ENCODE results near the gene FOXP1.

Gene FOXP1

DNA sequence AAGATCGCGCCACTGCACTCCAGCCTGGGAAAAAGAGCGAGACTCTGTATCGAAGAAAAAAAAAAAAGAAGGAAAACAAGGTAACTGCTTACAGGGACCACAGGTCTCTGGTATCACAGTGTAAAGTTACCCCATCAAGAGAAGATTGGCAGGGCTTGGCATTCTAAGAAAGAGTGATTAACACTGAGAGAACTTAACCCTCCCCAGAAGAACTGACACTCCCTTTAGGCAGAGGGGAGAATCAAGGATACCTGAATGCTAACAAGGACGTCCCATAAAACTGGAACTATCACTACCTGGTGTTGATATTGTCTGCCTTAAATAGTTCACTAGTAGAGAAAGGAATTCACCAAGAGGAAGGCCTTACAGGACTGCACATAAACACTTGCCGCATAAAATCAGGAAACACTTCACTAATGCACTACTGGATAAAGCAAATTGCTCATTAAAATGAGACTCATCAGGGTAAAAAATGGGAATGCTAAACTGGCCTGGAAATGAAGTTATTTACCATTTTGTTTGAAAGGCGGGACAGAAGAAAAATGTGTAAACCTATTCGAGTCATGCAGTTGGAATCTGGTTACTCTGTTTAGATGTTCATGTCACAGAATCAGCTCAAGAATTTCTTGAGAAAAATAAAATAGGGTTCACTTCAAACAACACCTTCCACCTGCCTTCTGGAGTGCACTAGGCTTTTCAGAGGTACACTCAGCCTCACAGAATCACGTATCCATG is 121.6 kb downstream of the FOXP1 start:
- Histone ChIP-seq H3K27ac (ENCODE audit: low read depth, low read length) (no peak overlapping the region), H3K36me3 (ENCODE audit: control insufficient read depth in 1 of 2, insufficient read depth in 2 of 2, low read length in 2 of 2) (peaks cover 0 to under 1% of the 10 kb centered on the region in 2 donors), H3K27me3 (ENCODE audit: control insufficient read depth in 1 of 2, insufficient read depth in 2 of 2, low read length in 2 of 2) (no peaks in the 10 kb centered on the region), H3K4me3 (ENCODE audit: low read depth in 1 of 2, low read length in 2 of 2) (no peak overlapping the region), H3K9me3 (ENCODE audit: control insufficient read depth in 1 of 2, low read length in 2 of 2) (no peaks in the 10 kb centered on the region), H3K9ac (ENCODE audit: low read depth in 1 of 2, low read length in 2 of 2) (no peak overlapping the region), H3K4me1 (ENCODE audit: control insufficient read depth in 1 of 2, insufficient read depth in 2 of 2, low read length in 2 of 2) (peaks cover 4% of the 10 kb centered on the region in 2 donors)

DNA sequence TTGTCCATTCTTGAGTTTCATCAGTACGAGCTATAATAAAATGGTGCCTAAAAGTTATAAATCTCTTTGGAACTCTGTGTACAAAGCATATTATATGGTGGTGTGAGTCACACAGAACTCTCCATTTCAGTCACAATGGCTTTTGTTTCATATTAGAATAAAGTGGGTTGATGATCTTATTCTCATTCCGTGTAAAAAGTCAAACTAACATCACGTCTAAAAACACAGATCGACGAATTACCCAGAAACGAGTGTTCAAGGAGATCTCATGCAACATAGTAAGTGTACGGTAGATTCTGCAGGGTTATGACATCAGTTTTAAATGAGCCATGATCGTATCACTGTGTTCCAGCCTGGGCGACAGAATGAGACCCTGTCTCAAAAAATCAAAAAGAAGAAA is 122.4 kb downstream of the FOXP1 start:
- Histone ChIP-seq H3K36me3 (ENCODE audit: control insufficient read depth in 1 of 2, insufficient read depth in 2 of 2, low read length in 2 of 2) (no peaks in the 10 kb centered on the region), H3K27me3 (ENCODE audit: control insufficient read depth in 1 of 2, insufficient read depth in 2 of 2, low read length in 2 of 2) (no peaks in the 10 kb centered on the region), H3K27ac (ENCODE audit: low read depth, low read length) (no peak overlapping the region), H3K4me3 (ENCODE audit: low read depth in 1 of 2, low read length in 2 of 2) (no peak overlapping the region), H3K4me1 (ENCODE audit: control insufficient read depth in 1 of 2, insufficient read depth in 2 of 2, low read length in 2 of 2) (peaks cover 10% of the 10 kb centered on the region in 2 donors), H3K9me3 (ENCODE audit: control insufficient read depth in 1 of 2, low read length in 2 of 2) (no peaks in the 10 kb centered on the region), H3K9ac (ENCODE audit: low read depth in 1 of 2, low read length in 2 of 2) (no peak overlapping the region)

GRCh38 chr3:71458895-71459294 is 124.6 kb downstream of the FOXP1 start:
- no peak overlapping the region for H3K4me3 ChIP-seq (ENCODE audit: low read depth in 1 of 2, low read length in 2 of 2)
- H3K27ac ChIP-seq (ENCODE audit: low read depth, low read length) = no peak overlapping the region
- no peaks in the 10 kb centered on the region for H3K9me3 ChIP-seq (ENCODE audit: control insufficient read depth in 1 of 2, low read length in 2 of 2)
- H3K4me1 ChIP-seq (ENCODE audit: control insufficient read depth in 1 of 2, insufficient read depth in 2 of 2, low read length in 2 of 2) = peaks cover 14 to 21% of the 10 kb centered on the region in 2 donors
- no peak overlapping the region for H3K9ac ChIP-seq (ENCODE audit: low read depth in 1 of 2, low read length in 2 of 2)
- no peaks in the 10 kb centered on the region for H3K27me3 ChIP-seq (ENCODE audit: control insufficient read depth in 1 of 2, insufficient read depth in 2 of 2, low read length in 2 of 2)
- no peaks in the 10 kb centered on the region for H3K36me3 ChIP-seq (ENCODE audit: control insufficient read depth in 1 of 2, insufficient read depth in 2 of 2, low read length in 2 of 2)

DNA sequence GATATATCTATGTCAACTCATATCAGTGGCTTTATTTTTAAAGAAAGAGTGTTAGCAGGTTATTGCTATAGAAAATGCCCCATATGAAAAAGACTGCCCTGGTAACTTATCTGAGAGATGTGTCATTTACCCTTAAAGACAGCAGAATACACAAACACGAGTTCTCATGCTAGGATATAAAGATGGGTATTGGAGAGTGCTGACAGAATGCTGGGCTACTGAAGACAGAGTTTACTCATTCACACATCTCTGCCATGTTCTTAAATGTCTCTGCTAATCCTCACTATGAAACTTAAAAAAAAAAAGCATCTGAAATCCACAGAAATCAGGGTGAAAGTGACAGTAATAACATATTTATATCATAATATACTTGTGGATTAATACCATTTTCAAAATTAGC is 126.7 kb downstream of the FOXP1 start:
- H3K27me3 ChIP-seq (ENCODE audit: control insufficient read depth in 1 of 2, insufficient read depth in 2 of 2, low read length in 2 of 2) = no peaks in the 10 kb centered on the region
- H3K27ac ChIP-seq (ENCODE audit: low read depth, low read length) = no peak overlapping the region
- no peaks in the 10 kb centered on the region for H3K9me3 ChIP-seq (ENCODE audit: control insufficient read depth in 1 of 2, low read length in 2 of 2)
- H3K9ac ChIP-seq (ENCODE audit: low read depth in 1 of 2, low read length in 2 of 2) = no peak overlapping the region
- no peak overlapping the region for H3K4me3 ChIP-seq (ENCODE audit: low read depth in 1 of 2, low read length in 2 of 2)
- H3K4me1 ChIP-seq (ENCODE audit: control insufficient read depth in 1 of 2, insufficient read depth in 2 of 2, low read length in 2 of 2) = peaks cover 12 to 22% of the 10 kb centered on the region in 2 donors
- H3K36me3 ChIP-seq (ENCODE audit: control insufficient read depth in 1 of 2, insufficient read depth in 2 of 2, low read length in 2 of 2) = no peaks in the 10 kb centered on the region

DNA sequence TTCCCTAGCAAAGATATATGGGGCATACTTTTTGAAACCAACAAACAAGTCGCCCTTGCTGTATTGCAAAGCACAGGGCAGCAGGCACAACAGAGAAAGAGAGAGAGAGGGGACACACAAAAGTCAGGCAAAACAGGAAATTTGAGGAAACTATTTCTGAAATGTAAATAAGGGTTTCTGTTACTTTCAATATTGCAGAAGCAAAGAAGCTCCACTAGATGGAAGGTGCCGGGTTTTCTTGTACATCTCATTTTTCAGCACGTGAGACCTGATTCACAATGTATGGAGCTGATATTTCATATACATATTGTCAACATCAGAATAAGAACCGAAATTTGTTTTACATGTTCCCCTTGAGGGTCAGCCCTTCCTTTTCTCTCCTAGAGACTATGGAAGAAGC is 127.4 kb downstream of the FOXP1 start:
- Histone ChIP-seq H3K36me3 (ENCODE audit: control insufficient read depth in 1 of 2, insufficient read depth in 2 of 2, low read length in 2 of 2) (no peaks in the 10 kb centered on the region), H3K27ac (ENCODE audit: low read depth, low read length) (no peak overlapping the region), H3K4me3 (ENCODE audit: low read depth in 1 of 2, low read length in 2 of 2) (peak overlapping the region; percentile 32 to 56), H3K27me3 (ENCODE audit: control insufficient read depth in 1 of 2, insufficient read depth in 2 of 2, low read length in 2 of 2) (no peaks in the 10 kb centered on the region), H3K9ac (ENCODE audit: low read depth in 1 of 2, low read length in 2 of 2) (peak overlapping the region in 1 of 2 donors; percentile 6), H3K4me1 (ENCODE audit: control insufficient read depth in 1 of 2, insufficient read depth in 2 of 2, low read length in 2 of 2) (peaks cover 19 to 26% of the 10 kb centered on the region in 2 donors), H3K9me3 (ENCODE audit: control insufficient read depth in 1 of 2, low read length in 2 of 2) (no peaks in the 10 kb centered on the region)

GRCh38 chr3:71454512-71455403 is 128.8 kb downstream of the FOXP1 start:
- Histone ChIP-seq H3K27me3 (ENCODE audit: control insufficient read depth in 1 of 2, insufficient read depth in 2 of 2, low read length in 2 of 2) (no peaks in the 10 kb centered on the region), H3K4me3 (ENCODE audit: low read depth in 1 of 2, low read length in 2 of 2) (no peak overlapping the region), H3K27ac (ENCODE audit: low read depth, low read length) (no peak overlapping the region), H3K9ac (ENCODE audit: low read depth in 1 of 2, low read length in 2 of 2) (no peak overlapping the region), H3K9me3 (ENCODE audit: control insufficient read depth in 1 of 2, low read length in 2 of 2) (no peaks in the 10 kb centered on the region), H3K4me1 (ENCODE audit: control insufficient read depth in 1 of 2, insufficient read depth in 2 of 2, low read length in 2 of 2) (peaks cover 25 to 31% of the 10 kb centered on the region in 2 donors), H3K36me3 (ENCODE audit: control insufficient read depth in 1 of 2, insufficient read depth in 2 of 2, low read length in 2 of 2) (no peaks in the 10 kb centered on the region)

GRCh38 chr3:71453822-71454511 is 129.6 kb downstream of the FOXP1 start:
- no peak overlapping the region for H3K9ac ChIP-seq (ENCODE audit: low read depth in 1 of 2, low read length in 2 of 2)
- no peaks in the 10 kb centered on the region for H3K9me3 ChIP-seq (ENCODE audit: control insufficient read depth in 1 of 2, low read length in 2 of 2)
- no peaks in the 10 kb centered on the region for H3K36me3 ChIP-seq (ENCODE audit: control insufficient read depth in 1 of 2, insufficient read depth in 2 of 2, low read length in 2 of 2)
- no peaks in the 10 kb centered on the region for H3K27me3 ChIP-seq (ENCODE audit: control insufficient read depth in 1 of 2, insufficient read depth in 2 of 2, low read length in 2 of 2)
- peaks cover 32 to 38% of the 10 kb centered on the region in 2 donors for H3K4me1 ChIP-seq (ENCODE audit: control insufficient read depth in 1 of 2, insufficient read depth in 2 of 2, low read length in 2 of 2)
- no peak overlapping the region for H3K4me3 ChIP-seq (ENCODE audit: low read depth in 1 of 2, low read length in 2 of 2)
- H3K27ac ChIP-seq (ENCODE audit: low read depth, low read length) = no peak overlapping the region

DNA sequence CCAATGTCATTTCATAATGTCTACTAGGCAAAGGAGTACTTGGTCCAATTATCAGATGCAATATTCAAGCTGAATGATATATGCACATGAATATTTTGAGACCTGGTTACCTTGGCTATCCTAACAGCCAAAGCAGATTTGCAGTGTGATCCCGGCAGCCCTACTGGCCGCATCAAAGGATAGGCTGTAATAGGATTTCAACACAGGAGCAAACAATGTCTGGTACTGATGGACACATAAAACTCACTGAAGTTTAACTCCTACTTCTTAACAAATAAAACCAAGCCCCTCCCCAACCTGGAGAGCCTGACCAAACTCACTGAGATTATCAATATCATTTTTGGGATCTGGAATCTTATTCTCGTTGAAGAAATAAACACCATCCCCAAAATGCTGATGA is 130.2 kb downstream of the FOXP1 start:
- no peak overlapping the region for H3K27ac ChIP-seq (ENCODE audit: low read depth, low read length)
- H3K4me1 ChIP-seq (ENCODE audit: control insufficient read depth in 1 of 2, insufficient read depth in 2 of 2, low read length in 2 of 2) = peaks cover 38 to 44% of the 10 kb centered on the region in 2 donors
- H3K4me3 ChIP-seq (ENCODE audit: low read depth in 1 of 2, low read length in 2 of 2) = no peak overlapping the region
- H3K9me3 ChIP-seq (ENCODE audit: control insufficient read depth in 1 of 2, low read length in 2 of 2) = no peaks in the 10 kb centered on the region
- no peaks in the 10 kb centered on the region for H3K36me3 ChIP-seq (ENCODE audit: control insufficient read depth in 1 of 2, insufficient read depth in 2 of 2, low read length in 2 of 2)
- H3K27me3 ChIP-seq (ENCODE audit: control insufficient read depth in 1 of 2, insufficient read depth in 2 of 2, low read length in 2 of 2) = no peaks in the 10 kb centered on the region
- no peak overlapping the region for H3K9ac ChIP-seq (ENCODE audit: low read depth in 1 of 2, low read length in 2 of 2)

DNA sequence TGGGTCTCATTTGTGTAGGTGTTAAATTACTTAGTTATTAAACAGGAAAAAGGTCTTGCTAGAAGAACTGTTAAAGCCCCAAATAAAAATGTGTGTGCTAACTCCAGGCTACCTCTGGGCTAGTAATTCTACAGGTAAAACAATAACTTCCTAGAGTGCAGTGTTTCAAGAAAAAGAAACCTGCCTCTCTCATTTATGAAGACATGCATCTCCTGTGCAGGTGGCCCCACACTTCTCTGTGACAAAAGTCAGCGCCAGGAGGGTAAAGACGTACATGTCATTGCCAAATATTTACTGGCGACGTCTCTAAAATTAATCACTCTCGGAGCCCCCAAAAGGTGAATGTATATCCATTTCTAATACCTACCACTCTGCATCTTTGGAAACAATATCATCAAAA is 131.7 kb downstream of the FOXP1 start:
- no peak overlapping the region for H3K9ac ChIP-seq (ENCODE audit: low read depth in 1 of 2, low read length in 2 of 2)
- no peaks in the 10 kb centered on the region for H3K36me3 ChIP-seq (ENCODE audit: control insufficient read depth in 1 of 2, insufficient read depth in 2 of 2, low read length in 2 of 2)
- H3K4me3 ChIP-seq (ENCODE audit: low read depth in 1 of 2, low read length in 2 of 2) = no peak overlapping the region
- no peaks in the 10 kb centered on the region for H3K9me3 ChIP-seq (ENCODE audit: control insufficient read depth in 1 of 2, low read length in 2 of 2)
- no peak overlapping the region for H3K27ac ChIP-seq (ENCODE audit: low read depth, low read length)
- H3K27me3 ChIP-seq (ENCODE audit: control insufficient read depth in 1 of 2, insufficient read depth in 2 of 2, low read length in 2 of 2) = no peaks in the 10 kb centered on the region
- H3K4me1 ChIP-seq (ENCODE audit: control insufficient read depth in 1 of 2, insufficient read depth in 2 of 2, low read length in 2 of 2) = peaks cover 40 to 49% of the 10 kb centered on the region in 2 donors

DNA sequence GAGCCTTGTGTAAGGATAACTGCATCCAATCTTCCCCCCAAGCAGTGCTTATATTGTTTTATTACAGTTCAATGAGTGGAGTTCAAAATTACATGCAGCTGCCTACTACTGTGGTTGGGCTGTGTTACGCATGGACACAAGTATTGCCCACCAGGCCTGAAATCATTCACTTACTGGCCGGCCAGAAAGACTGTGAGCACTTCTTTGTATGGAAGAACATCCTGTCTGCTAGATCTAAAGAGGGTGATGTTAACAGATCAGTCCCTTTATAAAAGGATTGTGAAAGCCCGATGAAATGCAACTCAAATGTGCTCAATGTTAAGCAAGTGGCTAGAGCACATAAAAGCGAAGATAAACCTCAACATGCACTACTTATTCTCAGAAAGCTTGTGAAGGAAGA is 132.5 kb downstream of the FOXP1 start:
- Histone ChIP-seq H3K9me3 (ENCODE audit: control insufficient read depth in 1 of 2, low read length in 2 of 2) (no peaks in the 10 kb centered on the region), H3K27ac (ENCODE audit: low read depth, low read length) (no peak overlapping the region), H3K9ac (ENCODE audit: low read depth in 1 of 2, low read length in 2 of 2) (no peak overlapping the region), H3K27me3 (ENCODE audit: control insufficient read depth in 1 of 2, insufficient read depth in 2 of 2, low read length in 2 of 2) (no peaks in the 10 kb centered on the region), H3K36me3 (ENCODE audit: control insufficient read depth in 1 of 2, insufficient read depth in 2 of 2, low read length in 2 of 2) (no peaks in the 10 kb centered on the region), H3K4me1 (ENCODE audit: control insufficient read depth in 1 of 2, insufficient read depth in 2 of 2, low read length in 2 of 2) (peaks cover 34 to 45% of the 10 kb centered on the region in 2 donors), H3K4me3 (ENCODE audit: low read depth in 1 of 2, low read length in 2 of 2) (no peak overlapping the region)

Data from duodenal mucosa (tissue), 2 donors.